GM12874 (cell line): ENCODE data around the gene BTBD19.

Experiments used
- CTCF ChIP-seq: IDR thresholded peaks from 2 replicates; pipeline ENCODE4 v1.5.1; 2011; ENCODE audit warnings: low read depth, mild to moderate bottlenecking, control low read depth, low read length, moderate library complexity; ENCODE audit not compliant: insufficient read depth

BTBD19 gene

GRCh38 chr1:44785501-44786137 lies 22.7 kb upstream of the BTBD19 start:
- TF ChIP-seq CTCF: no peak

GRCh38 chr1:44786138-44786840 lies 22.0 kb upstream of the BTBD19 start:
- peak; percentile 100 for TF ChIP-seq CTCF

- TF ChIP-seq CTCF: no peak
Measured at GRCh38 chr1:44786841-44787426, 21.4 kb upstream of the BTBD19 start.

GRCh38 chr1:44787506-44787905 lies 20.8 kb upstream of the BTBD19 start:
- TF ChIP-seq CTCF: no peak

GRCh38 chr1:44788120-44788860 lies 20.0 kb upstream of the BTBD19 start, which contains the start of gene BEST4:
BEST4 (minus strand) TSS chr1:44788170; CDS start chr1:44787705, 465 bp downstream.
- TF ChIP-seq CTCF: no peak

GRCh38 chr1:44790968-44791801 lies 17.1 kb upstream of the BTBD19 start:
- no peak for TF ChIP-seq CTCF
